Gastrocnemius medialis (tissue), 4 donors: ENCODE results near the gene TMBIM1.

ENCODE experiments used
- CTCF ChIP-seq, 5 experiments: fragments of 450-650 bp in 3 of 5; fragments of 200-600 bp in 2 of 5; sonication (generic) in 2 of 5; IDR thresholded peaks in 4 of 5; conservative IDR thresholded peaks in 1 of 5; 1 replicate in 4 of 5; 2 replicates in 1 of 5; pipeline ENCODE4 v1.5.1; 2016 to 2019; ENCODE audit warnings: antibody characterized with exemption in 5 of 5, mild to moderate bottlenecking in 3 of 5, moderate library complexity in 3 of 5
- POLR2A ChIP-seq, 2 donors: fragments of 450-650 bp; IDR thresholded peaks; one replicate each; pipeline ENCODE4 v1.6.1; 2017; ENCODE audit warnings: antibody characterized with exemption in 2 of 2, mild to moderate bottlenecking in 2 of 2, moderate library complexity in 2 of 2

- TF ChIP-seq POLR2A (IDR thresholded peaks at IDR 0.05) (no peak), CTCF (IDR thresholded peaks at IDR 0.05 in 4 of 5, conservative IDR thresholded peaks at IDR 0.05 in 1 of 5) (no peak)
Observed at GRCh38 chr2:218298314-218298875, 6.1 kb upstream of the TMBIM1 start.
